ENCODE data around the gene LSM4. TPM values are rescaled to one million over a fixed set of nuclear protein-coding genes. Genes with fewer than 3 reads are reported as not detected.

Gene LSM4
- total RNA-seq, 1 experiment from 2014 or later, result 750 TPM

Small RNAs within 50 kb of the gene (small RNA-seq; reads per million reads assigned to genes)
- gene MIR3188 (not detected), gene RN7SL513P (not detected), gene RPL39P38 (not detected)

Other genes starting within 250 kb of the LSM4 start
- gene IL12RB1, start 236.1 kb downstream of the LSM4 start, total RNA-seq (2014; rRNA removed; shearing (Covaris generic)), result not detected in 2 replicates
- 8.6 and 13.8 TPM in 2 replicates for gene MAST3, start 225.3 kb downstream of the LSM4 start, total RNA-seq (2014; rRNA removed; shearing (Covaris generic))
- gene PIK3R2, start 169.9 kb downstream of the LSM4 start, total RNA-seq (2014; rRNA removed; shearing (Covaris generic)), result 26.4 and 37.7 TPM in 2 replicates
- 58.9 and 74.6 TPM in 2 replicates for gene IFI30, start 149.3 kb downstream of the LSM4 start, total RNA-seq (2014; rRNA removed; shearing (Covaris generic))
- gene MPV17L2, start 129.9 kb downstream of the LSM4 start, total RNA-seq (2014; rRNA removed; shearing (Covaris generic)), result 42.3 and 54.3 TPM in 2 replicates
- 1.2 and 2.7 TPM in 2 replicates for gene RAB3A, start 119.0 kb downstream of the LSM4 start, total RNA-seq (2014; rRNA removed; shearing (Covaris generic))
- 3.4 TPM in 1 of 2 replicates, not detected in the other for gene PDE4C, start 96.6 kb downstream of the LSM4 start, total RNA-seq (2014; rRNA removed; shearing (Covaris generic))
- gene IQCN, start 48.6 kb downstream of the LSM4 start, total RNA-seq (2014; rRNA removed; shearing (Covaris generic)), result 0.71 and 1.1 TPM in 2 replicates
- gene JUND, start 41.5 kb downstream of the LSM4 start, total RNA-seq (2014; rRNA removed; shearing (Covaris generic)), result 379 and 438 TPM in 2 replicates
- 13.6 and 18.9 TPM in 2 replicates for gene PGPEP1, start 17.5 kb upstream of the LSM4 start, total RNA-seq (2014; rRNA removed; shearing (Covaris generic))
- gene GDF15, start 63.1 kb upstream of the LSM4 start, total RNA-seq (2014; rRNA removed; shearing (Covaris generic)), result 529 and 584 TPM in 2 replicates
- gene LRRC25, start 74.5 kb upstream of the LSM4 start, total RNA-seq (2014; rRNA removed; shearing (Covaris generic)), result not detected in 2 replicates
- 78.0 and 87.1 TPM in 2 replicates for gene SSBP4, start 96.3 kb upstream of the LSM4 start, total RNA-seq (2014; rRNA removed; shearing (Covaris generic))
- 5.3 and 14.9 TPM in 2 replicates for gene ISYNA1, start 115.1 kb upstream of the LSM4 start, total RNA-seq (2014; rRNA removed; shearing (Covaris generic))
- gene ELL, start 199.0 kb upstream of the LSM4 start, total RNA-seq (2014; rRNA removed; shearing (Covaris generic)), result 16.0 and 20.7 TPM in 2 replicates
- gene FKBP8, start 220.5 kb upstream of the LSM4 start, total RNA-seq (2014; rRNA removed; shearing (Covaris generic)), result 257 and 277 TPM in 2 replicates
- gene KXD1, start 234.8 kb upstream of the LSM4 start, total RNA-seq (2014; rRNA removed; shearing (Covaris generic)), result 109 and 126 TPM in 2 replicates
- gene UBA52, start 248.8 kb upstream of the LSM4 start, total RNA-seq (2014; rRNA removed; shearing (Covaris generic)), result 660 TPM in 2 replicates

All from HT-29 (cell line).